HL-60/S4 (cell line): Measurements from ENCODE around the gene SETMAR.
"Not testable (repeated sequence)": the region's sequence is repeated elsewhere in the genome, so short reads cannot be mapped to it uniquely, and the experiment has no call there.

ENCODE experiments used
- in situ Hi-C: fragments of 300-500 bp; cut with MboI; formaldehyde crosslinking; loops from 2 replicates; pipeline ENCODE4 v1.14.3; 2022; ENCODE audit warnings: low sequenced_read_pairs

Gene SETMAR

DNA sequence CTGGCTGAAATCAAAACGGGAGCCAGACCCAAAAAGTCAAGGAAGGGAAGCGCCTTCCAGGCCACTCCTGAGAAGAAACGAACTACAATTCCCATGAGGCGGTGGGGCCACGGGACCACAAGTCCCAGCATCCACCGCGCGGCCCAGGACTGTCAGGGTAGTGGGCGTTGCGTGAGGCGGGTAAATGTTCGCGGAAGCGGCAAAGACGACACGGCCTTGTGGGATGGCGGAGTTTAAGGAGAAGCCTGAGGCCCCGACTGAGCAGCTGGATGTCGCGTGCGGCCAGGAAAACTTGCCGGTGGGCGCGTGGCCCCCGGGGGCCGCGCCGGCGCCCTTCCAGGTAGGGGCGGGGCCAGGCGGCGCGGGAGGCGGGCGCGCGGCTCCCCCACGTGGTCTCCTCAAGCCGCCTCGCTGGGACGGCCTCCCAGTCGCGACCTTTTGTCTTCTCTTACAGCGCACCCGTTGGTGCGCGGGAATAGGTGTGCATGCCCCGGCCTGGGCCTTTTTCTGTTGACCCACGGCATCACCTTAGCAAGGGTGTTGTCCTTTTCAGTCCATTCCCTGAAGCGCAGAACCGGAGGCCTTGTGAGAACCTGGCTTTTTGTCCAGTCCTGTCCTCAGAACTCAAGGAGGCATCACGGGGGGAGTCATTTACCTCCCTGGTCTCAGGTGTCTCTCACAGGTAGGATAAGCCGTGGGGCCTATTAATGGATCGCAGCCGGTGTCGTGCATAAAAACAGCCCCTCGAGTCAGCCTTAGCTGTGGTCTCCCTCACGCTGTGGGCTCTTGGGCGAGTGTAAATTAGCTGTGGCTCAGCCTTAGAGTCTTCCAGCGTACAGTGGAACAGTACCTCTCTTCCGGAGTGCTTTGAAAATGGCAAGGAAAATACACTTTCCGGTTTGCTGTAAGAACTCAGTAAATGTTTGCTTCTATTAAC is at the start of gene SETMAR:
SETMAR (plus strand) TSS at position 183 of the 937 bp plus-strand sequence; CDS start at position 185, 2 bp downstream.
- in situ Hi-C loops: no loop called here

DNA sequence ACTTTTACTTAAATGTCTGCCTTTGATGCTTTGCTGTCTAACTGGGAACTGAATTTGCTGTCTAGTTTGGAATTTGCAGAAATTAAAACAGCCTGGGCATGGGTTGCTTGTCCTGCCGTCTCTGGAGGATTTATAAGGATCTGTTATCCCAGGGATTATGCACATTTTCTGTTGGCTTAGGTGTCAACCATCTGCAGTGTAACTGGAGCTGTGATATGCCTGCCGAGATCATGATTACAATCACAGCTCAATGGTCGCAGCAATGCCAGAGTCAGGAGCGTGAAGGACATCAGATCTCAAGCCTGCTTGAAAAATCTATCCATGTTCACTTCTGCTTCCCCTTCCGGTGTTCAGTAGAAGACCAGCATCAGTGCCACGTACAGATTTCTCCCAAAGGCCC is 41.8 kb upstream of the SETMAR start:
- in situ Hi-C loops: no loop called here

DNA sequence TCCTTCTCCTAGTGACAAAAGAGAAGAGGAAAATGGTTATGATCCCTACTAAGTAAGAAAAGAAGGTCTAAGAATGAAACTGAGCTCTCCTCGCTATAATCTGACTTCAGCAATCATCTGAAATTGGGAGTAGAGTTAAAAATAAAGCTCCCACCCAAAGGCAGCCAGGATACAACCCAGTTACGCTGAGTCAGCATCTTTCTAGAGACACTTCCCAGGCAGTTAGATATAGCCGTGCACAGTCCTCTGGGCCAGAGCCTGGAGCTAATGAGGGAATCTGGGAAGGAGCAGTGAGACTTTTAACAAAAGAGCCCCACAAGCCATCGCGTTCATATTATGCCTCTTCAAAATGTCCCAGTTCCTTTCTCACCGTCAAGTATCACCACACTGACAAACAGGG is 39.1 kb upstream of the SETMAR start:
- in situ Hi-C loops: no loop called here

DNA sequence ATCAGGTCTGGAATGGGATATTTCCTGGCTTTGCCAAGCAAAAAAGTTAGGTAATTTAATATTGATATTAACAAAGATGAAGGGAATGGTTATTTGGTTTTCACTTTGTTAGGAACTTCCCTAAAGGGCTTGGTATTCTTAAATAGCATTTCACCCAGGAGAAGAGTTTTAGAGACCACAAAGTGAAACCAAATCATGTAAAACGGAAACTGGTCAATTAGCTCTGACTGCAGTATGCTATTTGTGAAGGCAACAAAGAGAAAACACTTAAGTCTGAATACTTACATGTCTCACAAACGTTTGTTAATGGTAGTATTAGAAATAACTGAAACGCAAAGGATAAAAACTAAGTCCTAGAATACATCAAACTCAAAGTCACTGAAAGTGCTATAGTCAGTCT is 32.4 kb upstream of the SETMAR start:
- in situ Hi-C loops: no loop called here

DNA sequence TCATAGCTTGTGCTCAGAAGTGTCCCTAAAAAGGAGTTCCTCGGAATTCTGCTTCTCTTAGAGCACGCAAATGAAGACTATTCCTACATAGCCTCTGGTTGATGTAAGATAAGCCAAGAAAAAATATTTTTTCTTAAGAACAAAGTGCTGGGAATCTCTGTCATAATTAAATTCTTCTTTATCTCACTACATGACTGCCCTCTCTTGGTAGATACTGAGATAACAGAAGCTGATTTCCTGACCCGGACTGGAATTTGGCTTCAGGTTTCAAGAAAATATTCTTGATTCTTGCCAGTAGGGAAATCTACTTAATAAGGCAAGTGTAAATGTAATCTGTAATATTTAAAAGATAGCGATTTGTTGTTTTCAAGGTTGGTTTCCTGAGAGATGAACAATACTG is 31.3 kb upstream of the SETMAR start:
- in situ Hi-C loops: no loop called here

DNA sequence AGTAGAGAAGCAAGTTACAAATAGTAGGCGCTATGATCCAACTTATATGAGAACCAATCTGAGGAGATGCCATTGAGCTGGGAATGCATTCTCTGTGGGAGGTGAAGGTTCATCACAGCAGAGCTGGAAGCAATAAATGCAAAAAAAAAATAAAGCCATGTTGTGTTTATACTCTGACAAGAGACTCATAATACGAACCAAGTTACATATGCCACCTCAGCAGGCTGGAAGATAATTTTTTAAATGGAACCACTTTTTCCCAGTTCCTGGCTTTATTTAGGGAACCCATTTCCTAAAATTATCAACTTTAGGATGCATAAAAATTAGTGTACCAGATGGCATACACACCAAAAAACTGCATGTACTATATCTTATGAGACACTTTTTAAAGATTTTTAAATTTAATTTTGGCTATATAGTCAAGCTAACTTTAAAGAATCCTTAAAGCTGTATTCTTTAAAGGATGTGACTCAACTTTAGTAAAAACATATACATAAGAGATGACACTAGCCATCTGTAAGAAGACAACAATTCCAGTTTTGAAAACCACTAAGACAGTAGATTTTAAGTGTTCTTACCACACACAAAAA is 23.6 kb upstream of the SETMAR start:
- in situ Hi-C loops: loop anchor here (25.0 kb wide), 1 partner anchor 1067 kb away; no protein-coding TSS in a partner anchor

DNA sequence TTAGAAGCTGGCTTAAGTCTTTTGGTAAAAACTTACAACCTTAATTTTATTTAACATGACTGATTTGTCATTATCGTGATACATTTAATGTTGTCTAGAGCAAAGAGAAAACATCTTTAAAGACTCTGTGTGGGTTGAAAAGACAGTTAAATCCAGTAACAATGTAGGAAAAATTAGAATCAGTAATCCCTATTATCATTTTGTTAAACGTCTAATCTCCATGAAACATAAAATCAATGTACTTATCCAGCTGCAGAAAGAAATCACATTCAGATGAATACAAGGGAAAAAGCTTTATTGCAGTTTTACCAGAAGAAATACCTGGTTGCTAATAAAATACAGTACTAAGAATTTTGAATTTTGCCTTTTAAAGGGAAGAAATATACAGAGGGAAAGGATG is 21.2 kb upstream of the SETMAR start:
- in situ Hi-C loops: loop anchor here (25.0 kb wide), 1 partner anchor 1070 kb away; no protein-coding TSS in a partner anchor

DNA sequence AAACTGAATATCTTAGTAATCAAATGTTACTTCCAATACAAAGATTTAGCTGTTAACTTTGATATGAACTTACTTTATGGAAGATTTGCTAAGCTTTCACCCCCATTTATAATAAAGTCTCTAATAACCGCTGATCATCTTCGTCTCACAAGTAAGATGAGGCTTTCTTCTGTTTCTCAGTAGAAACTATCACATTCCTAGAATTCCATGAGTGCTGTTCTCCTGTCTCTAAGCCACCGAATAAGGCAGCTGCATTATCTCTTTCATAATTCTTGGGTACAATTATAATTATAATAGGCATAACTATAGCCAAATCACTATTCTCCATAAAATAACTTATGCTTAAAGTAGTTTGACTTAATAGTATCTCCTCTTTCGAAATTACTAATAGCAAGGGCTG is 18.3 kb upstream of the SETMAR start:
- in situ Hi-C loops: loop anchor here (25.0 kb wide), 1 partner anchor 1073 kb away; no protein-coding TSS in a partner anchor

DNA sequence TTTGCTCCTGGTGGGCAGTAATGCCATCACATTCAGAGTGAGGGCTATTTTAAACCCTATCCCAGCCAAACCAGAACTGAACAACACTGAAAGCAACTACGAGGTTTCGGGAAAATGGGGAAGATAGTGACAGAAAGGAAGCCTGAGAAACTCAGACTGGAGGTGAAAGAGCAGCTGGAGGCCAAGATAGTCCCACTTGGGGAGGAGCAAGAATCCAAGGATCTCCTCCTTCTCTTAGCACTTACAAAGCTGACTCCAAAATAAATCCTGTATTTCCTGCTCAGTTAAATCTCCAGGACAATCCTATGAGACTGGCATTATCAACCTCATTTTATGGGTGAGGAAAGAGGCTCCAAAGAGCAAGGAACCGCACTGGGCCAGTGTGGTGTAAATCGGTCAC is 14.1 kb upstream of the SETMAR start:
- in situ Hi-C loops: loop anchor here (25.0 kb wide), 1 partner anchor 1077 kb away; no protein-coding TSS in a partner anchor

DNA sequence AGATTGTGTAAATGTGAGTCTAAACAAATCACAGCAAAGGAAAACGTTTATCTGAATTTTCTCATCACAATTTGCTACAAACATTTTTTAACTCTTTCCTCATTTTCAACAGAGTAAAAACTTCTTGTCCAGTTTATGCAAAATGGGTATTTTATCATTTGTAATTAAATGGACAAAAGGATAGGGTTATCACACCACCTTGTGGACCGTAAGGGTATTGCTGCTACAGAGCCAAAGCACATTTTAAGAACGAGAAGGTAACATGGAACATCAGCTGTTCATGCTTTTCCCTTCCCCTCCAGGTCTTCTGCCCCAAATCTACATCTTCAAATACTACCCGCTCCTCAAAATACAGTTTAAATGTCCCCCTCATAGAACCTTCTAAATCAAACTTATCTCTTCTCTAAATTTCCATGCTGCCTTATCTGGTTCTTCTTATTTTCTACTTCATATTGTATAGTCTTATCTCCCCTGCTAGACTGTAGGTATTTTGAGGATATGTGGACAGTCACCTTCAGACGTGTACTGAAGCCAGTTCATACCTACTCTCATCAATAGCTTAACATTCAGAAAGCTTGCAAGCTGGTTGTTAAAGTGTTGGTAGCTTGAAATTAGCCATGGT is 12.8 kb upstream of the SETMAR start:
- in situ Hi-C loops: loop anchor here (25.0 kb wide), 1 partner anchor 1078 kb away; no protein-coding TSS in a partner anchor

DNA sequence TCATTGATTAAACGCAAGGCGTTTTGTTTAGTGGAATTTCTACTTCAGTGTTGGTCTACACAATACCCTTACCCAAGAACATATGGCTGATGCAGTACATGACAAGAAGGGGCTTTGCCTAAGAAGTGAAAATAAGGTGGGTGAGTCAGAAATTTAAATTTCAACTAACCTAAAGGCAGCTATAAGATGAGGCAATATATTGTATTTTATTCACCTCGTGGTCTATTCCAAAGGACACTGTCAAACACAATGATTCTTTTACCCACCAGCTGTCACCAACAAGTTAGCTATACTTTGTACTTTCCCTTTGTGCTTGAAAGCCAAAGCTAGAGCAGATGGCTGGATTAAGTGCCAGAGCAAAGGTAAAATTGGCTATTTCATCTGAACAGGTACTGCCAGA is 10.9 kb upstream of the SETMAR start:
- in situ Hi-C loops: loop anchor here (25.0 kb wide), 1 partner anchor 1080 kb away; no protein-coding TSS in a partner anchor

DNA sequence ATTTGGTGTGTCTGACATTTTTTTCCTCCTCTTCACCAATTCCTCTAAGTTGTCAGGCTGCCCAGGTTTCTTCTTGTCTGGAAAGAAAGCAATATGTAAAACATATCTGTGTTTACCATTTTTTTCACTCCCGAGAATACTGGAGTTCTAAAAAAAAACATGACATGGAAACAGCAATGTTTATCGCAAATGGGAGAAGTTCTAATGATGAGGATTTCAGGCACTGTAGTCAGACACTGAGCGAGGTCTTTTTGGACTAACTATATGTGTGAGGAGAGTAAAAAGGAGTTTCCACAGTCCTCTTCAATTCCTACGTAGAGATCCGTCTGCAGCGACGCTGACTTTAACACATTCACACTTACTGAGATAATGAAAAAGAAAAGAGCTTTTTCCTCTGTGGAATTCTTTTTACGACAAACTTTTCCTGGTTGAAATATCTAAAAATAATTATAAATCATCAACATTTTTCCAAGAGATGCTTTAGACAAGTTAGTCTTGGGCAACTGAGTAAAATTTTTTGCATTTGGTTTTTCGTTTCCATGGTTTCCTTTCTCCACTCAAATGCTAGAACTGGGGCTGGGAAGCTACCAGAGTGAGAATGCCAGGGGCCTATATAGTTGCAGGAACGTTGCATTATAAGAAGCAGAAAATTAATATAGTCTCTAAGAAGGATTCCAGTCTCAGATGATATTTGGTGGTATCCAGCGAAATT is 8.4 kb upstream of the SETMAR start:
- in situ Hi-C loops: loop anchor here (25.0 kb wide), 1 partner anchor 1082 kb away; no protein-coding TSS in a partner anchor

DNA sequence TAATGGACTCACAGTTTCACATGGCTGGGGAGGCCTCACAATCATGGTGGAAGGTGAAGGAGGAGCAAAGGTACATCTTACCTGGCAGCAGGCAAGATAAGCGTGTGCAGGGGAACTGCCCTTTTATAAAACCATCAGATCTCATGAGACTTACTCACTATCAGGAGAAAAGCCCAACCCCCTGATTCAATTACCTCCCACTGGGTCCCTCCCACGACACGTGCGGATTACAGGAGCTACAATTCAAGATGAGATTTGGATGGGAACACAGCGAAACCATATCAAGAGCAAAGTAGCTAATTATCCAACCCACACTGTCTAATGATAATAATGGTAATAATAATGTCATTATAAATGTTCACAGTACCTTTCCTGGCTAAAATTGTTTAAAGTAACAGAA is 6.7 kb upstream of the SETMAR start:
- in situ Hi-C loops: loop anchor here (25.0 kb wide), 1 partner anchor 1084 kb away; no protein-coding TSS in a partner anchor

DNA sequence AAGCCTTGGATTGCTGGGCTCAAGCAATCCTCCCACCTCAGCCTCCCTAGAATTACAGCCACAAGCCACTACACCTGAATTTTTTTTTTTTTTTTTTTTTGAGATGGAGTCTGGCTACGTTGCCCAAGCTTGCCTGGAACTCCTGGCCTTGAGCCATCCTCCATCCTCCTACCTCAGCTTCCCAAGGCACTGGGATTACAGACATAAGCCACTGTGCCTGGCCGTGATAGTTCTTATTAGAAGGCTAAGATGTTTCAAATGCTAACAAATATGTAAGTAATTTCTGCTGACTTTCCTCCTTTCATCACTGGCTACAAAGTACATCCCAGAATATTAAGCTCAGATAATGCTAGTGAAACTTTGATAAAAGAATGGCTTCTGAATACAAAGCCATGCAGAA is 5.7 kb upstream of the SETMAR start:
- in situ Hi-C loops: loop anchor here (25.0 kb wide), 1 partner anchor 1085 kb away; no protein-coding TSS in a partner anchor

DNA sequence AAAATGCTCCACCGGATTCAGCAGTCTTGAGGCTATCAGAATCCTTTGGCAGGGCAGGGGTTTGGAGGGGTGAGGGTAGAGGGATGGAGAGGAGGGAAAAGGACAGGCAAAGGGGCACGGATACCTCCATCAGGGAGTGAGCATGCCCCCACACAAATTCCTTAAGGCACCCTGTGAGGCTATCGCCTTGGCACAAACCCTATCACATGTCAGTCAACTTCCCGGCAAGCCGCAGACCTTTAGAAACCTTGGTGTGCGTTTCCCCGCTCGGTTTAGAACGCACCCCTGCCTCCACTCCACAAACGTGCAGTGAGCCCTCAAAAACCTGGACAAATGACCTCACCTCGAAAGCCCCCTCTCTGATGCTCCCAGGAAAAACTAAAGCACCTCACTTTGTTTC is 422 bp upstream of the SETMAR start:
- in situ Hi-C loops: no loop called here

DNA sequence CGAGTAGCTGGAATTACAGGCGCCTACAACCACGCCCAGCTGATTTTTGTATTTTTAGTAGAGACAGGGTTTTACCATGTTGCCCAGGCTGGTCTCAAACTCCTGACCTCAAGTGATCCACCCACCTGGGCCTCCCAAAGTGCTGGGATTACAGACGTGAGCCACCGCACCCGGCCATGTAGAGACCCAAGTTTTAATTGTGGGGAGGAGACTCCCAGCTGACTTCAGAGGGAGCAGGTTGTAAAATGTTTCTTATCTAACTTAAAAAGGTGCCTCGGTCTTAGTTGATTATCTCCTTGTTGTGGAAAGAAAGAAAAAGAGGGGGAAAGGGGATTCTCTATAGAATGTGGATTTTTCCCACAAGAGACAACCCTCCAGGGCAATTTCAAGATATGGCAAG is 2.0 kb downstream of the SETMAR start:
- in situ Hi-C loops: not testable (repeated sequence)

DNA sequence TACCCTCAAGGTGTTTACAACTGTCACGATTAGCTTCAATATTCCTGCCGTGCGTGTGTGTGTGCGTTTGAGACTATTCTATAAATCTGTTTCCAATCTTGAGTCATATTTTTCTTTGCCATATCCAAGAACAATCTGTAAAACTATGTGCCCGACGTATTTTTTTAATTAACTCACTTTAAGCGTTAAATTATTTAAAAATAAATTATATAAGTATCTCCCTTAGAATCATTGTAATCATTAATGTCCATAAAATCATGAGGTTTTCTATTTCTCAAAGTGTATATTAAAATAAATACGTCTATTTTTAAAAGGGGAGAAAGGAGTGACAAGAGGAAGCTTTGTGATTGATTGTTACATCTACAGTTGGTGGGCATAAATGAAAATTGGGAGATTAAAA is 2.9 kb downstream of the SETMAR start:
- in situ Hi-C loops: no loop called here

DNA sequence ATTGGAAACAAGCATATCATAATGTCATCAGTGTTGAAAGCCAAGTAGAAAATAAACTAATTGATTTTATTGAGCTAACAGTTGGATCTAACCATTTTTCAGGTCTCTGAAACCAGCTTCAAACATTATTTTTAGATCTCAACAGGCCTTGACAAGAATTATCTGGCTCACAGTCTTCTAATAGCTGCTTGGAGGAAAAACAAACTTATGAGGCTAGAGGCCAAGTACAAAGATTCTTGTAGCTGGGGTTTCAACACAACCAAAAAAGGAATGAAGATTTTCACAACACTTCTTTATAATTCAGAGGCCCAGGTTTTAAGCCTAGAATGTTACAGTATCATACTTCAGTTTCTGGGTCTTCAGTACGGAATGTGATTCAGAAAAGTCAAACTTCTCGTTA is 3.7 kb downstream of the SETMAR start:
- in situ Hi-C loops: no loop called here

DNA sequence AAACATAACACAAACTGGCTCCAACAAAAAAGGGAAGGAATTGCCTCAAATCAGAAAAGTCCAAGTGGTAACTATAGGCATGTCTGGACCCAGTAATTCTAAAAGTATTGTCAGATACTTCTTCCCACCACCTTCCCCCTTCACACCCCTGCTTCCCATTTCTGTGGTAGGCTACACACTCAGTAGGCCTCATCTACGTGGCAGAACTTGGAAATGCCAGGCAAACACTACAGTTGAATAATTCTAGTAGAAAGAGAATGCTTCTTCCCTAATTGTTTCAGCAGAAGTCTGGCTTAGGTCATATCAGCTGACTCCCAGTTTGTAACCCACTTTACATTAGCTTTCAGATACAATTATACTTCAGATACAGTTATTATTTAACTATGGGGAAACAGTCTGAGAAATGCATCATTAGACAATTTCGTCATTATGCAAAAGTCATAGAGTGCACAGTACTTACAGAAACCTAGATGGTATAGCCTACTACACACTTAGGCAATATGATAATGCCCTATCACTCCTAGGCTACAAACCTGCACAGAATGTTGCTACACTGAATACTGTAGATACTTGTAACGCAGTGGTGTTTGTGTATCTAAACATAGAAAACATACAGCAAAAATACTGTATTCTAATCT is 6.4 kb downstream of the SETMAR start:
- in situ Hi-C loops: no loop called here

DNA sequence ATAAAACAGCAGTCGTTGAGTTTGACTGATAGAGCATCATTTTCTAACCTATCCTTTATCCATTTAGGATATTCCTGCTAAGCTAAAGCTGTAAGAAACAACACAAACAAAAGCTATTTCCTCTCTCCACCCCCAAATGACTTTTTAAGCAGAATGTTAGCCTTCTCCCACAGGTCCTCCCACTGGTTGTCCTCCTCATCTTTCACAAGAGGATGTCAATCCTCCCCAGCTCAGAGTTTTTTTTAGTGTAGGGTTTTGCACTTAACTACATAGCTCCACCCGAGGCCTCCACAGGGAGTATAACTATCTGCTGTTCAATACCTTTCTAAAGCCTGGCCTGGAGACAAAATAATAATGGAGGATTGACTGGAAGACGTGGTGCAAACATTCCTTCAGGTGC is 7.8 kb downstream of the SETMAR start:
- in situ Hi-C loops: no loop called here
